Left forelimb (tissue), 1 donor: ENCODE results near the gene DPM1.
"Not testable (repeated sequence)": the region's sequence is repeated elsewhere in the genome, so short reads cannot be mapped to it uniquely, and the experiment has no call there.

Source experiments
- DNase-seq: peaks from one replicate; pipeline ENCODE4 v3.0.0-alpha.2; 2018; ENCODE audit warnings: low spot score

DPM1 gene

DNA sequence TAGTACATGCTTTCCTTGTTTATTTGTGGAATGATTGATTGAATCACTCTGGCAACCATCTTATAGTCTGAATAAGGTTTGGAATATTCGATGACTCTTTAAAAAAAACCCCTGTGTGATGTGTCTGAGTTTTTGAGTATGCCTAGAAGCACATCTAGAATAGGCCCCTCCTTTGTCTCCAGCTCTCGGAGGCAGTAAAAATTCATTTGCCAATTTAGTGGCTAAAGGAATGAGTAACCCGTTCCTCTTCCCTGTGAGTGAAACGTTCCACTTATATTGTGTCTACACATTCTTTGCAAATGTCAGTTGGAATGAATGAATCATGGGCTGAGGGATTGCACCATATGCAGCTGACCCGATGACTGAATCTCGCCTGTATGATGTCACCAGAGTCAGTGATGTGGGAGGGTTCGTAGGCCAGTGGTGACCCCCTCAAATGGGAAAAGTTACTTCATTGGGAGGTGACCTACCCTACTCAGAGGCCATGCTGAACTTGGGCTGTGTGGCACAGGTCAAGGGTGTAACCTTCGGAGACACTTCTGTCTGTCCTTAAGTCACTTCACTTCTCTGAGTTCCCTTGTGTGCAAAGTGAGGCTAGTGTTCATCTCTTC, 21.8 kb upstream of the DPM1 start:
- DNase-seq = no peak

DNA sequence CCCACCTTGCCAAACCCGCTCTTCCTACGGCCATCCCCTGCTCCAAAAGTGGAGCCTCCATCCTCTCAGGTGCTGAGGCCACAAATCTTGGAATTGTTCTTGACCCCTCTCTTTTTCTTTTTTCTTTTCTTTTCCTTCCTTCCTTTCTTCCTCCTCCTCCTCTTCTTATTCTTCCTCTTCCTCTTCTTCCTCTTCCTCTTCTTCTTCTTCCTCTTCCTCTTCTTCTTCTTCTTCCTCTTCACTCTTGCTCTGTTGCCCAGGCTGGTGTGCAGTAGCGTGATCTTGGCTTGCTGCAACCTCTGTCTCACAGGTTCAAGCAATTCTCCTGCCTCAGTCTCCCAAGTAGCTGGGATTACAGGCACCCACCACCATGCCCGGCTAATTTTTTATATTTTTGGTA, 20.2 kb upstream of the DPM1 start:
- DNase-seq = not testable (repeated sequence)

DNA sequence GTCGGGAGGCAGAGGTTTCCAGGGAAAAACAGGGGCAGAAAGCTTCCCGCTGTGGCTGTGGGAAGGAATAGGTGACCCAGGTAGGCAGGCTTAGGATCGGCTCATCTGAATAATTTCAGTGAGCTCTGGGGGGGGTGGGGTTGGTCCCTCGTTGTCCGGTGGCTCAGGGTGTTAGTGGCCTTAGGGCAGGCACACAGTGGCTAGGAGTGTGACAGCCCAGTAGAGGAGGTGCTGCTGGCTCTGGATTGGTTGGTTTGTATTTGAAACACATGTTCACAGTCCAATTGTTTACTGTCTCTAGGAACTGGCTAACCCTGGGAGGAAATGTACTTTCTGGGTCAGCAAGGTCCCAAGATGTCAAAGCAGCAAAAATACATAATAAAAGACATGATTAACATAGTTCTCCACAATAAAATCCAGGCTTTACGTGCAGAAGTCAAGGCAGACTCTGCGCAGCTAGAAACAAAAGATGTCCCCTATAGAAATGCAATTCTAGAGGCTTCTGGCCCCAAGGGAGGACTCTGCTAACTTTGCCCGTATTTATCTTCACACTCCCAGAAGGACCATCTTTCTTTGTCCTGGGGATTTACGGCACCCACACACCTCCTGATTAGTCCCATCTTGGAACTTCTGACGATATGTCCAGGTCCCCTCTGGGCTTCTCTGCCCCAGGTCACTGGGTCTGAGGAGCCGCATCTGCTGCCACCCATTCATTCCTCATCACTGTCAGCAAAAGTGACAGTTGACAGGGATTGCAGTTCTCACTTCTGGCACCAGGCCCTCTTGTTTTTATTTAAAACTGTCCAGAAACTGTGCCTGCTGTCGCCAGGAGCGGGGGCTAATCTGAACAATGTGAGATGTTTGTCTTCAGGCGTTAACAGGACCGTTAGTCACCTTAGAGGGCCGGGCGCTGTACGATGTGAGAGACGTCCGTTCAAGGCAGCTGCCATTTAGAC, 19.0 kb upstream of the DPM1 start:
- DNase-seq = no peak

DNA sequence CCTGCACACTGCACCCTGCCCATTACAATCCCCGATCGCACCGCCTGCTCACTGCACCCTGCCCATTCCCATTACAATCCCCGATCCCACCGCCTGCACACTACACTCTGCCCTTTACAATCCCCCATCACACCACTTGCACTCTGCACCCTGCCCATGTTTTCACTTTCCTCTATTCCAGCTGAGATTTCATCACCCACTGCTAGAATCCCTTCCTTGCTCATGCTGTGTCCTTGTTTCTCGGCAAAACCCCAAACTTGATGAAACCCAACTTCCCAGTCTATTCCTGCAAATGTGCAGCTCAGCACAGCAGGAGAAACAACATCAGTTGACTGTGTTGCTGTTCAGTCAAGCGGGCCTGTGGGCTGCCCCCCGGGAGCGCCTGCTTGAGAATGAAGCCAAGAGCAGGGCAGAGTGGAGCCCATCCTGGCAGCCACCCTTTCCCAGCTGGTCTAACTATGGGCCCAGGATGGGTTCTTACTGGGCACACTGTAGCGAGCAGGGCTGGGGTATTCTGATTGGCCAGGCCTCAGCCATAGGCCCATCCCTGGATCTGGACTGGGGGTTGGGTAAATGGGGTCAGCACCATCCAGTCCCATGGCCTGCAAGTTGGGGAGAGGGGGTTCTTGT, 17.5 kb upstream of the DPM1 start:
- no peak for DNase-seq

DNA sequence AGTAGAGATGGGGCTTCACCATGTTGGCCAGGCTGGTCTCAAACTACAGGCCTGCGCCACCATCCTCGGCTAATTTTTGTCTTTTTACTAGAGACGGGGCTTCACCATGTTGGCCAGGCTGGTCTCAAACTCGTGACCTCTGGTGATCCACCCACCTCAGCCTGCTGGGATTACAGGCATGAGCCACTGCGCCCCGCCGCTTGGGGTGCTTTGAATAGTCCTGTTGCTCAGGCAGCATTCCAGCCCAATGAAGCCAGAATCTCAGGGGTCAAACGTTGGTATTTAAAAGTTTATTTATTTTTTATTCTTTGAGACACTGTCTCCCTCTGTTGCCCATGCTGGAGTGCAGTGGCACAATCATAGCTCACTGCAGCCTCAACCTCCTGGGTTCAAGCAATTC, 11.6 kb upstream of the DPM1 start:
- no peak for DNase-seq

DNA sequence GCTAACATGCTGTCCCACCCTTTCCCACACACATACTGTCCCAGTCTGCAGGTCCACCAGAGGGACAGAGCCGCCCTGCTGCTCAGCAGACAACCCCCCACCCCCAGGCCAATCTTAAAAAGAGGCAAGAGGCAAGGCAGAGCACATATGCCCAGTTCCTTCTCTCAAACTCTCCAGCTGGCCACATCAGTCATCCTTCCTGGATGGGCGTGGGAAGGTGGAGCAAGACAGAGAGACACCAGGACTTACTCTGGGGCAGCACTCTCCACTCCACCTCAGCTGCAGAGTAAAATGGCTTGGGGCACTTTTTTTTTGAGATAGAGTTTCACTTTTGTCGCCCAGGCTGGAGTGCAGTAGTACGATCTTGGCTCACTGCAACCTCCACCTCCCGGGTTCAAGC, 11.1 kb upstream of the DPM1 start:
- no peak for DNase-seq

DNA sequence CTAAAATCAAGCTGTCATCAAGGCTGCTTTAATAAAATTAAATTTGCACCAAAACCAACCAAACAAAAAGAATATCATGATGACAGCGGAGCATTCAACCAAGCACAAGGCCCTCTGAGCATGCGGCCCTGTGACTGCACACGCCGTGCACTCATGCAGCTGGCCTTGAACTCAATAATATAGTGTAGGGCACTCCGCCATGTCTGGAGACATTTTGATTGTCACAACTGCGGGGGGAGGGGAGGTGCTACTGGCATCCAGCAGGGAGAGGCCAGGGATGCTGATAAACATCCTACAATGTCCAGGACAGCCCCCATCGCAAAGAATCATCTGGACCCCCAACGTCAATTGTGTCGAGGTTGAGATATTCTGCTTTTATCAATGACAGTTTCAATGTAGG, 10.0 kb upstream of the DPM1 start:
- DNase-seq = no peak

DNA sequence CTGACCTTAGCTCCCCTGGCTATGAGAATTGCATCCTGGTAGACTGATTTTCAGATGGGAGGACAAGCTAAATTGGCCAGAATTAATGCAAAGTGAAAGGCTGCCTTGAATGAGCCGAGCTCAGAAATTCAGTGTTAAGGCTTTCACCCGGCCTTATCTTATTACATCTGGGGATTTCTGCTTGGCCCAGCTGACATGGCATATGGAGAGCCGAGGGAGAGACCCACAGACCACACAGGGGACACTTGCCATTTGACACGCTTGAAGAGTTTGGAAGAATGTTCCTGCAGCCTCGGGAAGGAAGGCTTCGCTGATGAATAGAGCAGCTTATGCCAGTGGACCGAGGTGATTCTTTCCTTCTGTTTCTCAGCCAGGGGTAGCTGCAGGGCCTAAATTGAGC, 9.3 kb upstream of the DPM1 start:
- DNase-seq = no peak

DNA sequence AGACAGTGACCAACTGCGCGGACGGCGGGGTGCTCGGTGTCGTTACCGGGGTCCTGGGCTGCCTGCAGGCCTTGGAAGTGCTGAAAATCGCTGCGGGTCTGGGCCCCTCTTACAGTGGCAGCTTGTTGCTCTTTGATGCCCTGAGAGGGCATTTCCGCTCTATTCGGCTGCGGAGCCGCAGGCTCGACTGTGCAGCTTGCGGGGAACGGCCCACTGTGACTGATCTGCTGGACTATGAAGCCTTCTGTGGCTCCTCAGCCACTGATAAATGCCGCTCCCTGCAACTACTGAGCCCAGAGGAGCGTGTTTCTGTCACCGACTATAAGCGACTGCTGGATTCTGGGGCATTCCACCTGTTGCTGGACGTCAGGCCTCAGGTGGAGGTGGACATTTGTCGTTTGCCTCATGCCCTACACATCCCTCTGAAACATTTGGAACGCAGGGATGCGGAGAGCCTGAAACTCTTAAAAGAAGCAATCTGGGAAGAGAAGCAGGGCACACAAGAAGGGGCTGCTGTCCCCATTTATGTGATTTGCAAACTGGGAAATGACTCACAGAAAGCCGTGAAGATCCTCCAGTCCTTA, 1.3 kb upstream of the DPM1 start:
- no peak for DNase-seq

DNA sequence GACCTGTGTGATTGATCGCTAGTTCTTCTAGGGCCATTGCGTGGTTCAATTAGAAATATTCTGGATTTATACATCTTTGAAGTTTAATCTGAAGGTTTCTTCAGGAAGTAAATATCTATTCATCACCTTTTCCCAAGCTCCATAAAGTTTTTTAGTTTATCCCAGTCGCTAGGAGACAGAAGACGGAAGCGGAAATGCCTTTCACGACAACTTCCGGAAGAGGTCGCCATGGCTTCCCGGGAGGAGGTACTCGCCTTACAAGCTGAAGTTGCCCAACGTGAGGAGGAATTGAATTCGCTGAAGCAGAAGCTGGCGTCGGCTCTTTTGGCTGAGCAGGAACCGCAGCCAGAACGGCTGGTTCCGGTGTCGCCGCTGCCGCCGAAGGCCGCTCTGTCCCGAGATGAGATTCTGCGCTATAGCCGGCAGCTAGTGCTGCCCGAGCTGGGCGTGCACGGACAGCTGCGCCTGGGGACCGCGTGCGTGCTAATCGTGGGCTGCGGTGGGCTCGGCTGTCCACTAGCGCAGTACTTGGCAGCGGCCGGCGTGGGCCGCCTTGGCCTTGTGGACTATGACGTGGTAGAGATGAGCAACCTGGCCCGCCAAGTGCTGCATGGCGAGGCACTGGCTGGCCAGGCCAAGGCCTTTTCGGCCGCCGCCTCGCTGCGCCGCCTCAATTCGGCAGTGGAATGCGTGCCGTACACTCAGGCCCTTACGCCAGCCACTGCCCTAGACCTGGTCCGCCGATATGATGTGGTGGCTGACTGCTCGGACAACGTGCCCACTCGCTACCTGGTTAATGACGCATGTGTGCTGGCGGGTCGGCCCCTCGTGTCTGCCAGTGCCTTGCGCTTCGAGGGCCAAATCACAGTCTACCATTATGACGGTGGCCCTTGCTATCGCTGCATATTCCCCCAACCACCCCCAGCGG, 547 bp upstream of the DPM1 start, which contains the start of gene MOCS3:
MOCS3 (plus strand) TSS at position 204 of the 928 bp plus-strand sequence; CDS start at position 229, 25 bp downstream.
- DNase-seq = peak; percentile 88

DNA sequence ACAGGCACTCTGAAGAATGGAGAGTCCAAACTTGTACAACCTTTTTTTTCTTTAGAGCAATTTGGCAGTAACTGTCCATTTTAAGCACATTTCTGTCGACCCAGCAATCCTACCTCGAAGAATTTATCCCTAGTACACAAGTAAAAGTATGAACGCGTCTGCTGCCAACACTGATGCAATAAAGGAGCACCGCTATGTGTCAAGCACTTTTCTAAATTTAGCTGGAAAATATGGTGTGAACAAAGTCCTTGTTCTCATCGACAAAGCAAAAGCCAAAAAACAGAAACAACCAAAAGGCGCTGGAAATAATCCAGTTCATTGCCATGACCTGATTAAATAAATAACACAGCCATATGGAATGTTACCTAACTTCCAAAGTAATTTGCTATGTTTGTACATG, 1.1 kb downstream of the DPM1 start:
- DNase-seq = no peak

DNA sequence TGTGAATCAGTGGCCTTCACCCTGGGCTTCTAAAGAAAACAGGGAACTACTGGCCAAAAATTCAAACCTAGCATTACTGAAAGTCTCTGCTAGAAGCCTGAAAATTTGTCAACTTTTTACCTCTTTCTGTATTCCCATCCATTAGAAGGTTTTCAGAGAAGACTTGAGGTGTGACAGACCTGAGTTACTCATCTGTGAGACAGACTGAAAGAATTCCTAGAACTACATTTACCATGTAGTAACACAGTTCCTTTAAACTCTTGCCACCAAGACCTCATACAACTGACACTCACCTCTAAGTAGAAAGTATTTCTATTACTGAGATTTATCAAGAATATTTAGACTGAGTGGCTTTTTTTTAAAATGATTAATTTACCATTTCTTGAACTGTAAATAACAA, 4.5 kb downstream of the DPM1 start:
- DNase-seq = no peak

DNA sequence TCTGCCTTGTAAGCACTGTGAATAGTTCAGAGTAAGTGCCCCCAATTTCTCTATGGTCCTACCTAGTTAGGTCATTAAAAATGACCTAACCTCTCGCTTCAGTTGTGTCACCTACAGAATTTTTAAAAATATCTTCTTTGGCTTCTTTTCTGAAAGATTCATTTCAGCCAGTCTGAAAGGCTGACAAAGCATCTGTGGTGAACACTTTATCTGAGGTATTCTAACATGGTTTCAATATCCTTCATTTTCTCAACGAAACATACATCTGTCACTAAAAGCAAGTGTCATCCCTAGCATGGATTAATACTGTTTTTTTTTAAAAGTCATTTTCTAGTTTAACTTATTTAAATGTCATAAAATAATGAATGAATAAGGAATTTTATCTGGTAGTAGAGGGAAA, 5.1 kb downstream of the DPM1 start:
- DNase-seq = no peak

DNA sequence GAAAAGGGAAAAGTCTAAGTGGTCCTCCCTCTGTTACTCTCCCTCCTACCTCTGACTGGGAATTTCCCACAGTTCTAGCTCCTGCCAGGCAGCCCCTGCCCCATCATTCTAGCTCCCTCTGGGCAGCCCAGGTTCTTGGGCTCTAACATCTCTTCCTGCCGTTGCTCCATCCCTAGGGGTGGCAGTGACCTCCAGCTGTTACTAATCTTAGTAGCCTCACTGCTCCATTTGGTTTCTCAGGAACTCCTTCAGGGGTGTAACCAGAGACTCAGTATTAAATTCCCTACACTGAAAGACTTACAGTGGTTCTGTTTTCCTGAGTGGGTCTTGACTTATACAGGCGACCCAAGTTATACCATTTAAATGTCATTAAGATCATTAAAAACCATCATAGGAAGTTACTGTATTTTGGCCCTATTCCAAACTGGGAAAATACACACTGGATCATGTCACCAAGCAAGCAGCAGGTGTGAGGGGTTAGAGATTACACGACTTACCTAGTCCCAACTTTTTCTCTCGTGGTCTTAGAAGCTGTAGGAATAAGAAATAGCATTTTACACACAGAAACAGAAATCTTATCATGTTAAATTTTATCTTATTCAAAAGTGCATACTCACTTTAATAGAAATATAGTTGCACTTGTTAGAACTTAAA, 10.1 kb downstream of the DPM1 start:
- DNase-seq = no peak

DNA sequence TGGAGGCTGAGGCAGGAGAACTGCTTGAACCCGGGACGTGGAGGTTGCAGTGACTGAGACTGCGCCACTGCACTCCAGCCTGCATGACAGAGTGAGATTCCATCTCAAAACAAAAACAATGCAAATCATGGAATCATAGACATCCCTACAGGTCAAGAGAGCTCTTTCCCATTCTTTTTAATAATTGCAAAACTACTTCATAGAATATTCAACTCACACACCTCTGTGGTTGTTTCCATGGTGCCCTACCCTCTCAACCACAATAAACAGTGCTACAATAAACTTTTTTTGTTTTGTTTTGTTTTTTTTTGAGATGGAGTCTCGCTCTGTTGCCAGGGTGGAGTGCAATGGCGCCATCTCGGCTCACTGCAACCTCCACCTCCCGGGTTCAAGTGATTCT, 15.3 kb downstream of the DPM1 start:
- no peak for DNase-seq

DNA sequence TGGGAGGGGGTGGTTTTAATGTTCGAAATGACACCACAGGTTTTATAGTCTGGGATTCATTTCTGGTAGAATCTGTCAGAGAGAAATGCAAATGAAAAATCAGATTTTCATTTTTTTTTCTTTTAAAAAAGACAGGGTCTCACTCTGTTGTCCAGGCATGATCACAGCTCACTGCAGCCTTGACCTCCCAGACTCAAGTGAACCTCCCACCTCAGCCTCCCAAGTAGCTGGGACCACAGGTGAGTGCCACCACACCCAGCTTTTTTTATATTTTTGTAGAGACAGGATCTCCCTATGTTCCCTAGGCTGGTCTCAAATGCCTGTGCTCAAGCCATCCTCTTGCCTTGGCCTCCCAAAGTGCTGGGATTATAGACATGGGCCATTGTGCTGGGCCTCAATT, 24.7 kb downstream of the DPM1 start:
- no peak for DNase-seq

DNA sequence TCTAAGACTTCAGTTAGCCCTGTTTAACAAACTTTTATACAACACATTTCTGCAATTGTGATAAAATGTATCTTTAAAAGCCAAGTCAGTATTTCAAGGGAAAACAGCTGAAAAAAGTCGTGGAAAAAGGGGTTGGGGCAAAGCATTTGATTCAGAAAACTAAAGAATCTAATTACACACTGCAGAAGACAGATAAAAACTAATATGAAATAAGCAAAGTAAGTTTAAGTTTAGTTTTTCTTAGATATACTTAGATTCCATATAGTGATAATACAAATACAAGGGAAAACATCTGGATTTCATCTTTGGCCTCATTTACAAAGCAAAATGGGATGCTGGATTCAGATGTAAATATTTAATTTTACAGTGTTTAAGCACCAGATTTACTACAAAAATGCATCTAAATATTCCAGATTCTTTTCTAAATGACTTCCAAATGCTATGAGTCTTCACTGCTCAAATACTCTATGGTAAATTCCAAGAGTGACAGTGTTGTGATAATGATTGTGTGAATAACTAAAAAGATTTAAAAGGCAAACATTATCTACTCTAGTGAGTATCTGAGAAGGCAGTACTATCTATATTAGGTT, 25.5 kb downstream of the DPM1 start:
- DNase-seq = no peak

DNA sequence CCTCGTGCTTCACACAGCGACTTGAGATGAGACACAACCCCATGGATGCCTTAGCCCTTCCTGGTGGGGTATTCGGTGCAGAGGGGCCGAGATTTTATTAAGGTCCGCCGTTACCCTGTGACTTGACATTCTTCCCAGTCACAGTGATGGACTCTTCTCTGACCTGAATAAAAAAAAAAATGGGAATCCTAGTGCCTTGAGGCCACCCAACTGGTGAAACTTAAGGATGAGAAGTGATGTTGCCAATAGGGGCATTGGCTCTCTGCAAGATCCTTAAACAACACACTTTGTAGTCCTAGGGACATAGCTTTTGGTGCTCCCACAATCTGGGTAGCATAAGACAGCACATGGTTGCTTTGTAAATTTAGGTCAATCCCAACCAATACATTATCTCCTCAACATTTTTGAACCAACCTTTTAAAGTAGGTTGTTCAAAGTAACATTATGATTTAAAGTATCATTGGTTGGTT, 26.3 kb downstream of the DPM1 start:
- no peak for DNase-seq

DNA sequence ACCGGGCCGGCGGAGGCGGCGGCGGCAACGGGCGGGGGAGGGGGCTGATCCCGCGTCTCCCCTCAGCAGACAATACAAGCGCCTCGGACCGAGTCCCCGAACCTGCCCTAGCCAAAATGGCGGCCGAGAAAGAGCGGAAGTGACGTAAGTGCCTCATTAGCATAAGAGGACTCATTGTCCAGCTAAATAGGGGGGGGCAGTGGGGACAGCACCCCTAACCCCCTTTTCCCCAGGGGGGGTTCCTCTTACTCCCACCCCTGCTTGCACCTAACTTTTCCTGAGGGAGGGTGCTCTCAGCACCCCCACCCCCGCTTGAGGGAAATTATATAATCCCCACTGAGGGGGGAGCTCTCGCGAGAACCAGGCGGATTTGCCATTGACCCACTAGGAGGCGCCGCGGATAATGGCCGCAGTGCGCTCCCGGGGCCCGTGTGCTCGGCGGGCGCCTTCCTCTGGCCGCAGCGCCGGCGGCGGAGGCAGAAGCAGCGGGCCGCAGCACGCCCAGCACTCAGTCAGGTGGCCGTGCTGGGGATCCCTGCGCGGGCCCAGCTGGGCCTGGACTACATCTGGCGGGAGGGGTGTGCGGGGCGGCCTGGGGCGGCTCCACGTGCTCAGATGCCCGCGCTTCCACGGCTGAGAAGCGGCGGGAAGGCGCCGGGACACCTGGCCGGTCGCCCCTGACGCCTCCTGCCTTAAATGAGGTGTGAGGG, 26.9 kb downstream of the DPM1 start, which contains the start of gene ADNP:
ADNP (minus strand) TSS at position 132 of the 710 bp plus-strand sequence. CDS start 27,441 bp downstream, outside the sequence.
- DNase-seq = peak; percentile 95

DNA sequence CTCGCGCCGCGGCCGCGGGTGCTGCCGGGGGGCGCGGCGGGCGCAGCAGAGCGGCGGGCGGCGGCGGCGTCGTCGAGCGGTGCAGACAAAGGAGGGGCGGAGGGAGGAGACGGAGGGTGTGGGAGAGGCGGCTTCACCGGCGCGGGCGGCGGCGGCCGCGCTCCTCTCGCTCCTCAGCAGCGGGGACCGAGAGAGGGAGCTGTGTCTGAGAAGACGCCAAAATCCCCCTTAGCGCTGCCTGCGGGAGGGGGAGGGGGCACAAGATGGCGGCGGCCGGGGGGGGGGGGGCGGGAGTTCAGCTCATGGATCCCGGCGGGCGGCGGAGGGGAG, 27.4 kb downstream of the DPM1 start:
- no peak for DNase-seq
